GM10266 (cell line): ENCODE measurements around the gene IL4.
"Not testable (repeated sequence)": the region's sequence is repeated elsewhere in the genome, so short reads cannot be mapped to it uniquely, and the experiment has no call there.

Experiments
- DNase-seq: peaks from one replicate; pipeline ENCODE4 v3.0.0; 2012; ENCODE audit errors: extremely low spot score
- CTCF ChIP-seq: IDR thresholded peaks from 2 replicates; pipeline ENCODE4 v1.5.1; 2012; ENCODE audit warnings: mild to moderate bottlenecking, low read depth; ENCODE audit not compliant: control insufficient read depth, insufficient read depth; ENCODE audit errors: missing control alignments

IL4 gene

GRCh38 chr5:132673939-132674630 is at the start of gene IL4:
IL4 (plus strand) TSS chr5:132673989; CDS start chr5:132674051, 62 bp downstream.
- DNase-seq = no peak
- TF ChIP-seq CTCF = no peak

GRCh38 chr5:132627470-132627869 is 46.3 kb upstream of the IL4 start:
- DNase-seq = no peak
- no peak for TF ChIP-seq CTCF

GRCh38 chr5:132628814-132629213 is 45.0 kb upstream of the IL4 start:
- peak; percentile 39 for DNase-seq
- no peak for TF ChIP-seq CTCF

GRCh38 chr5:132629230-132629944 is 44.4 kb upstream of the IL4 start:
- no peak for TF ChIP-seq CTCF
- DNase-seq = peak; percentile 47

- DNase-seq = not testable (repeated sequence)
Measured at GRCh38 chr5:132633587-132633986, 40.2 kb upstream of the IL4 start.

GRCh38 chr5:132635873-132636272 is 37.9 kb upstream of the IL4 start:
- DNase-seq = peak; percentile 48
- TF ChIP-seq CTCF = no peak

- no peak for DNase-seq
- no peak for TF ChIP-seq CTCF
Measured at GRCh38 chr5:132637241-132637640, 36.5 kb upstream of the IL4 start.

GRCh38 chr5:132639706-132640130 is 34.1 kb upstream of the IL4 start:
- DNase-seq = peak; percentile 50
- TF ChIP-seq CTCF = no peak
